Posterior vena cava (tissue), 2 donors: ENCODE measurements around the gene TCF7. TPM values are rescaled to one million over a fixed set of nuclear protein-coding genes. Genes with fewer than 3 reads are reported as not detected.

ENCODE experiments used
- DNase-seq: peaks from one replicate; pipeline ENCODE4 v3.0.0-alpha.2; 2020; ENCODE audit warnings: low spot score
- intact Hi-C, 2 donors: fragments of 100-400 bp; cut with DNase I; formaldehyde crosslinking; loops; one replicate each; pipeline versions ENCODE4 v1.14.1 to v1.14.2; 2022 to 2023
- total RNA-seq, 2 donors: library from RNA; stranded (reverse); fragmentation: NEBNext Ultra II Directional; extraction: Animal tissue kit (Norgen Biotek cat#: 25700); gene quantifications; one replicate each; pipeline ENCODE4 v1.2.1, GENCODE V29; 2021
- donor health status: DM: yes; HTN: yes; CAD: no.
- donor health status: DM: yes; HTN: yes; CAD: no.

The TCF7 gene
- total RNA-seq, 2 donors from 2014 or later: 1.0 to 1.6 TPM

- no peak for DNase-seq
- intact Hi-C loops: no loop called here
These were observed 38.8 kb downstream of the TCF7 start for GRCh38 chr5:134153241-134153640.

GRCh38 chr5:134153657-134154056 lies 39.2 kb downstream of the TCF7 start:
- DNase-seq: no peak
- intact Hi-C loops: no loop called here

GRCh38 chr5:134161513-134162395 lies 47.3 kb downstream of the TCF7 start:
- no peak for DNase-seq
- intact Hi-C loops: no loop called here

GRCh38 chr5:134162592-134162991 lies 48.1 kb downstream of the TCF7 start:
- no peak for DNase-seq
- intact Hi-C loops: no loop called here

GRCh38 chr5:134171972-134172371 lies 57.5 kb downstream of the TCF7 start:
- intact Hi-C loops: no loop called here
- no peak for DNase-seq

GRCh38 chr5:134174841-134175839 lies 60.7 kb downstream of the TCF7 start:
- no peak for DNase-seq
- intact Hi-C loops: no loop called here

- DNase-seq: no peak
- intact Hi-C loops: no loop called here
These were observed 61.5 kb downstream of the TCF7 start for GRCh38 chr5:134175921-134176510.

GRCh38 chr5:134176511-134177368 lies 62.3 kb downstream of the TCF7 start, which contains the start of gene SKP1:
SKP1 (minus strand) TSS chr5:134176950; CDS start chr5:134174022, 2,928 bp downstream.
- intact Hi-C loops: no loop called here
- DNase-seq: peak; percentile 95

GRCh38 chr5:134177369-134178095 lies 63.1 kb downstream of the TCF7 start:
- intact Hi-C loops: no loop called here
- no peak for DNase-seq

GRCh38 chr5:134178096-134178419 lies 63.6 kb downstream of the TCF7 start:
- no peak for DNase-seq
- intact Hi-C loops: no loop called here

GRCh38 chr5:134183481-134183880 lies 69.0 kb downstream of the TCF7 start:
- no peak for DNase-seq
- intact Hi-C loops: loop anchor here in 1 of 2 donors (5.0 kb wide), 1 partner anchor 109 kb away; no protein-coding TSS in a partner anchor

GRCh38 chr5:134184155-134185135 lies 70.0 kb downstream of the TCF7 start:
- DNase-seq: peak; percentile 88
- intact Hi-C loops: loop anchor here (2.0 to 5.0 kb wide), 2 partner anchors 104 to 108 kb away; no protein-coding TSS in a partner anchor

GRCh38 chr5:134188092-134188491 lies 73.6 kb downstream of the TCF7 start:
- intact Hi-C loops: no loop called here
- no peak for DNase-seq

- DNase-seq: no peak
- intact Hi-C loops: no loop called here
These were observed 74.5 kb downstream of the TCF7 start for GRCh38 chr5:134189031-134189430.

GRCh38 chr5:134195666-134196065 lies 81.2 kb downstream of the TCF7 start:
- intact Hi-C loops: no loop called here
- no peak for DNase-seq
